K562 (cell line): ENCODE measurements around the gene PTPRM. TPM values are rescaled to one million over a fixed set of nuclear protein-coding genes. Genes with fewer than 3 reads are reported as not detected.
A peak's percentile ranks its signal among the peaks of the same experiment; 100 is the strongest.

Source experiments
- ATAC-seq: fragments of 200-7000 bp; cut with Tn5 transposase; 3 replicates; pipeline ENCODE4 v1.9.1; 2020; ENCODE audit warnings: moderate library complexity
- BruUV-seq: library from RNA; stranded (reverse); fragments of 400-500 nt; replicated peaks from 2 replicates; lab custom pipeline; 2021; lab: Mats Ljungman, UMichigan
- CTCF ChIA-PET: fragments of 300-600 bp; formaldehyde crosslinking; extraction: SDS; loops from one replicate; lab custom pipeline; 2021; ENCODE audit warnings: low intra/inter-chr PET ratio; lab: Yijun Ruan, JAX
- POLR2A ChIA-PET: fragments of 300-600, 350-650 bp; sonication (Branson Sonifier 250); formaldehyde crosslinking; extraction: SDS; loops from one replicate; lab custom pipeline; 2021; ENCODE audit warnings: antibody characterized with exemption, inconsistent platforms; lab: Yijun Ruan, JAX
- DNase-seq, 4 experiments: peaks; one replicate each; pipeline versions ENCODE4 v3.0.0 to v3.0.0-alpha.2; 2011 to 2018; ENCODE audit warnings: low spot score in 3 of 4, mixed read lengths in 3 of 4; ENCODE audit errors: extremely low read depth in 1 of 4
- FAIRE-seq: peaks from 2 replicates; lab custom pipeline; 2011; peaks lifted over from hg19 to GRCh38; lab: Jason Lieb, UNC
- H2AFZ ChIP-seq: 2 replicates; pipeline ENCODE4 v1.6.0; 2011; ENCODE audit warnings: low read depth, low read length, control low read depth, inconsistent platforms
- H3K27ac ChIP-seq: fragments of 200-600 bp; 3 replicates; pipeline ENCODE4 v1.8.0; 2011; ENCODE audit warnings: low read depth, mild to moderate bottlenecking, control low read depth, inconsistent platforms, low read length, moderate library complexity, mixed read lengths; ENCODE audit errors: extremely low read depth
- H3K27me3 ChIP-seq, 2 experiments: fragments of 300-600 bp in 1 of 2; 2 replicates in 1 of 2; 3 replicates in 1 of 2; pipeline versions ENCODE4 v1.6.0 to v1.8.0; 2011; ENCODE audit warnings: inconsistent platforms in 2 of 2, low read length in 2 of 2, mild to moderate bottlenecking in 1 of 2, mixed read lengths in 1 of 2, moderate library complexity in 1 of 2; ENCODE audit not compliant: control insufficient read depth in 2 of 2, insufficient read depth in 2 of 2
- H3K36me3 ChIP-seq: fragments of 300-600 bp; 3 replicates; pipeline ENCODE4 v1.8.0; 2011; ENCODE audit warnings: mild to moderate bottlenecking, low read length, inconsistent platforms; ENCODE audit not compliant: control insufficient read depth, insufficient read depth
- H3K4me1 ChIP-seq, 2 experiments: fragments of 200-600 bp in 1 of 2; replicated peaks in 1 of 2; 2 replicates in 1 of 2; 3 replicates in 1 of 2; pipeline versions ENCODE4 v1.5.1 to v1.8.0; 2011; ENCODE audit warnings: inconsistent platforms in 2 of 2, low read length in 2 of 2, mild to moderate bottlenecking in 1 of 2, mixed read lengths in 1 of 2, moderate library complexity in 1 of 2; ENCODE audit not compliant: control insufficient read depth in 2 of 2, insufficient read depth in 2 of 2
- H3K4me2 ChIP-seq: 2 replicates; pipeline ENCODE4 v1.6.1; 2011; ENCODE audit warnings: low read length, control low read depth, inconsistent platforms, mixed read lengths; ENCODE audit not compliant: insufficient read depth
- H3K4me3 ChIP-seq: fragments of 200-600 bp; sonication (generic), shearing (Covaris generic); 2 replicates; pipeline ENCODE4 v1.5.1; 2016; ENCODE audit warnings: control low read depth, inconsistent platforms
- H3K79me2 ChIP-seq: fragments of 200-600 bp; 3 replicates; pipeline ENCODE4 v1.8.0; 2011; ENCODE audit warnings: low read length, inconsistent platforms; ENCODE audit not compliant: control insufficient read depth, insufficient read depth
- H3K9ac ChIP-seq, 2 experiments: 2 replicates each; pipeline versions ENCODE4 v1.6.0 to v1.6.1; 2011; ENCODE audit warnings: low read depth in 2 of 2, low read length in 2 of 2, control low read depth in 1 of 2, inconsistent platforms in 1 of 2, mild to moderate bottlenecking in 1 of 2, mixed read lengths in 1 of 2; ENCODE audit not compliant: insufficient read depth in 1 of 2
- H3K9me1 ChIP-seq: one replicate; pipeline ENCODE4 v1.6.0; 2011; ENCODE audit warnings: inconsistent platforms, mild to moderate bottlenecking, low read length, moderate library complexity; ENCODE audit not compliant: control insufficient read depth, insufficient read depth
- H3K9me3 ChIP-seq: replicated peaks from 2 replicates; pipeline ENCODE4 v1.5.1; 2011; ENCODE audit warnings: low read depth, low read length, inconsistent platforms; ENCODE audit not compliant: control insufficient read depth, insufficient read depth
- H4K20me1 ChIP-seq: replicated peaks from 2 replicates; pipeline ENCODE4 v1.6.1; 2011; ENCODE audit warnings: low read length, inconsistent platforms, mixed read lengths; ENCODE audit not compliant: control insufficient read depth, insufficient read depth
- DDX20 ChIP-seq: fragments of 450-650 bp; IDR thresholded peaks from 2 replicates; pipeline ENCODE4 v1.6.1; 2016; ENCODE audit warnings: missing genetic modification characterization, low read depth, mild to moderate bottlenecking, missing compliant biosample characterization, moderate library complexity
- ERF ChIP-seq: fragments of 450-650 bp; formaldehyde crosslinking; IDR thresholded peaks from 2 replicates; pipeline ENCODE4 v1.4.0; 2020; ENCODE audit warnings: mild to moderate bottlenecking, mixed read lengths
- HEY1 ChIP-seq: fragments of 250-450 bp; sonication (Bioruptor Pico); IDR thresholded peaks from 2 replicates; pipeline ENCODE4 v1.5.0; 2020; ENCODE audit warnings: mild to moderate bottlenecking, moderate library complexity, borderline replicate concordance
- HMG20A ChIP-seq: fragments of 450-650 bp; formaldehyde crosslinking; conservative IDR thresholded peaks from 2 replicates; pipeline ENCODE4 v1.4.0; 2020; ENCODE audit warnings: mild to moderate bottlenecking, mixed read lengths
- MAFK ChIP-seq: IDR thresholded peaks from 2 replicates; pipeline ENCODE4 v1.6.1; 2011; ENCODE audit warnings: low read length, improper control_type of control experiment
- MCM5 ChIP-seq: fragments of 450-650 bp; IDR thresholded peaks from 2 replicates; pipeline ENCODE4 v1.6.1; 2016; ENCODE audit warnings: low read depth
- NFRKB ChIP-seq: fragments of 450-650 bp; IDR thresholded peaks from 2 replicates; pipeline ENCODE4 v1.6.1; 2016; ENCODE audit warnings: low read depth
- RAD21 ChIP-seq, 2 experiments: fragments of 250-450 bp in 1 of 2; fragments of 450-650 bp in 1 of 2; sonication (Bioruptor Pico) in 1 of 2; formaldehyde crosslinking in 1 of 2; IDR thresholded peaks in 1 of 2; conservative IDR thresholded peaks in 1 of 2; 2 replicates each; pipeline versions ENCODE4 v1.4.0 to v1.8.0; 2020 to 2022; ENCODE audit warnings: mild to moderate bottlenecking in 2 of 2, moderate library complexity in 1 of 2
- RBM34 ChIP-seq: fragments of 200-400 bp; formaldehyde crosslinking; IDR thresholded peaks from 2 replicates; pipeline ENCODE4 v1.6.1; 2018; ENCODE audit warnings: low read length, borderline replicate concordance; ENCODE audit not compliant: insufficient read depth
- SIN3B ChIP-seq: fragments of 450-650 bp; IDR thresholded peaks from 2 replicates; pipeline ENCODE4 v1.6.1; 2017; ENCODE audit warnings: low read depth, mild to moderate bottlenecking, moderate library complexity
- TAF1 ChIP-seq: IDR thresholded peaks from 2 replicates; pipeline ENCODE4 v1.6.1; 2011; ENCODE audit warnings: mild to moderate bottlenecking, low read length, moderate library complexity; ENCODE audit not compliant: insufficient read depth, control insufficient read depth, severe bottlenecking; ENCODE audit errors: extremely low read depth
- TAF15 ChIP-seq: fragments of 200-400 bp; formaldehyde crosslinking; IDR thresholded peaks from 2 replicates; pipeline ENCODE4 v1.6.1; 2017; ENCODE audit warnings: mild to moderate bottlenecking, low read depth, low read length, moderate library complexity
- ZNF184 ChIP-seq: sonication (generic); formaldehyde crosslinking; IDR thresholded peaks from 2 replicates; pipeline ENCODE4 v1.5.0; 2020; ENCODE audit warnings: missing genetic modification reagents
- ZNF282 ChIP-seq: sonication (generic); formaldehyde crosslinking; IDR thresholded peaks from 2 replicates; pipeline ENCODE4 v1.8.1; 2023; ENCODE audit warnings: missing genetic modification reagents
- ZNF75A ChIP-seq: fragments of 450-650 bp; formaldehyde crosslinking; IDR thresholded peaks from 2 replicates; pipeline ENCODE4 v1.4.0; 2020; ENCODE audit warnings: mild to moderate bottlenecking
- WGBS: fragments of 100-300 bp; shearing (Covaris generic); methylation state at CpG from one replicate; pipeline ENCODE4 v1.1.6; 2016; ENCODE audit warnings: low coverage, mixed read lengths; ENCODE audit not compliant: insufficient coverage; ENCODE audit errors: missing lambda C conversion rate; 5-methylcytosine and 5-hydroxymethylcytosine counted together
- in situ Hi-C: fragments of 300-500 bp; cut with MboI; formaldehyde crosslinking; loops from 4 replicates; pipeline ENCODE4 v1.15.0; 2018; ENCODE audit warnings: inconsistent platforms, mixed read lengths
- intact Hi-C: fragments of 100-400 bp; cut with micrococcal nuclease; formaldehyde crosslinking; loops from 2 replicates; pipeline ENCODE4 v1.14.2; 2022
- polyA plus RNA-seq, 8 experiments: library from polyadenylated mRNA; depleted of rRNA in 4 of 8; stranded (reverse) in 5 of 8; unstranded in 3 of 8; fragments of >200 nt; fragmentation: Nextera tagmentation in 2 of 8; fragmentation: Illumina TruSeq in 1 of 8; extraction: Ambion mirVana in 2 of 8; extraction: Trizol in 1 of 8; gene quantifications; 2 replicates each; pipeline versions ENCODE4 v1.2.1 to v1.2.3, GENCODE V29; 2011 to 2014; ENCODE audit warnings: inconsistent platforms in 1 of 8, missing spikeins in 1 of 8
- total RNA-seq, 7 experiments: library from RNA; depleted of rRNA in 6 of 7; stranded (reverse); fragments of >200 nt in 6 of 7; fragmentation: Illumina TruSeq in 2 of 7; extraction: Trizol in 2 of 7; gene quantifications; 2 replicates each; pipeline versions ENCODE4 v1.2.1 to v1.2.3, GENCODE V29; 2011 to 2021; ENCODE audit warnings: low replicate concordance in 1 of 7
- TF ChIP-seq, protein P1 (sequence below): fragments of 450-650 bp; IDR thresholded peaks from 2 replicates; pipeline ENCODE4 v1.6.1; 2016
- TF ChIP-seq, protein P2 (sequence below): fragments of 450-650 bp; formaldehyde crosslinking; IDR thresholded peaks from 2 replicates; pipeline ENCODE4 v1.4.0; 2022; ENCODE audit warnings: missing genetic modification characterization
- TF ChIP-seq, protein P3 (sequence below): sonication (generic); formaldehyde crosslinking; IDR thresholded peaks from 2 replicates; pipeline ENCODE4 v1.8.1; 2023; ENCODE audit warnings: mild to moderate bottlenecking, missing genetic modification reagents

The PTPRM gene
- total and polyA plus RNA-seq, 9 of the 15 experiments (the other 6 are each of a cell fraction or from before 2014, with no cell fraction given) = 0.03 to 0.16 (median 0.08) TPM; not detected in 3

DNA sequence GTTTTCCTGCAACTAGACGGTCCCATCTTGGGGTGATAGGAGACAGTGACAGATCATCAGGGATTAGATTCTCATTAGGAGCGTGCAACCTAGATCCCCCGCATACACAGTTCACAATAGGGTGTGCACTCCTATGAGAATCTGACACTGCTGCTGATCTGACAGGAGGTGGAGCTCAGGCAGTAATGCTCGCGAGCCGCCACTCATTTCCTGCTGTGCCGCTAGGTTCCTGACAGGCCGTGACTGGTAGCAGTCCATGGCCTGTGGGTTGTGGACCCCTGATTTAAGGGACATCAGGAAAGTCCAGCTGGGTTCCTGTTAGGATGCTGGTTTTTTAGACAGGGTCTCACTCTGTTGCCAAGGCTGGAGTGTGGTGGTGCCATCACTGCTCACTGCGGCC is 48.7 kb downstream of the PTPRM start (continued):
- no peak for TF ChIP-seq TAF1
- TF ChIP-seq, protein P1, sequence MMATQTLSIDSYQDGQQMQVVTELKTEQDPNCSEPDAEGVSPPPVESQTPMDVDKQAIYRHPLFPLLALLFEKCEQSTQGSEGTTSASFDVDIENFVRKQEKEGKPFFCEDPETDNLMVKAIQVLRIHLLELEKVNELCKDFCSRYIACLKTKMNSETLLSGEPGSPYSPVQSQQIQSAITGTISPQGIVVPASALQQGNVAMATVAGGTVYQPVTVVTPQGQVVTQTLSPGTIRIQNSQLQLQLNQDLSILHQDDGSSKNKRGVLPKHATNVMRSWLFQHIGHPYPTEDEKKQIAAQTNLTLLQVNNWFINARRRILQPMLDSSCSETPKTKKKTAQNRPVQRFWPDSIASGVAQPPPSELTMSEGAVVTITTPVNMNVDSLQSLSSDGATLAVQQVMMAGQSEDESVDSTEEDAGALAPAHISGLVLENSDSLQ = no peak
- TF ChIP-seq RAD21 (CRISPR knock-in tag; conservative IDR thresholded peaks at IDR 0.05 in 1 of 2, IDR thresholded peaks at IDR 0.05 in 1 of 2) = no peak
- TF ChIP-seq TAF15 = no peak
- TF ChIP-seq MAFK = no peak
- TF ChIP-seq HMG20A (CRISPR knock-in tag) = no peak

DNA sequence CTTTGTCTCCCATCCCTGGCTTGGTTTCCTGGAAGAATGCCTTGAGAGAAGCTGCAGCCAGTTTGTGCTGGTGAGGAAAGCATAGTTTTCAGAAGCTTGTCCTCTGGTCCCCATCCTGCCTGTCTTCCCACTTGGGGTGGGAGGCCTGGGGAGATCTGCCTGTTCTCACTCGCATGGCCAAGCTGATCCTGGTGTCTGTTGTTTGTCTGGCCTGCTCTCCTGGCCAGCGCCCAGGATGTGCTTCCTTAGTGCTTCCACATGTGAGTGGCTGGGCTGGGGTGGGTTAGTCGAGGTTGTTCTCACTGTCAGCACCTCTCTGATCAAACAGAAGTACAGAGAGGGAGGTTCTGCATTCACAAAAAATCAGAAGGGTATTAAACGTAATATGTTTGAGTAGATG is 49.5 kb downstream of the PTPRM start:
- Histone ChIP-seq H3K27ac (no peak overlapping the region), H3K4me1 (no peaks in the 10 kb centered on the region), H3K9ac (0 out of 4 replicates have a peak overlapping the region, but pooled peaks of 1 of the 2 experiments have one; percentile 51), H3K9me1 (no peaks in the 10 kb centered on the region), H4K20me1 (no peaks in the 10 kb centered on the region), H3K4me3 (no peak overlapping the region), H2AFZ (no peak overlapping the region), H3K4me2 (no peak overlapping the region), H3K9me3 (no peaks in the 10 kb centered on the region), H3K36me3 (no peaks in the 10 kb centered on the region), H3K79me2 (no peaks in the 10 kb centered on the region), H3K27me3 (peaks cover 0 to 10% of the 10 kb centered on the region in 2 experiments; a peak in 3 of 5 replicates)
- TF ChIP-seq, protein P2, sequence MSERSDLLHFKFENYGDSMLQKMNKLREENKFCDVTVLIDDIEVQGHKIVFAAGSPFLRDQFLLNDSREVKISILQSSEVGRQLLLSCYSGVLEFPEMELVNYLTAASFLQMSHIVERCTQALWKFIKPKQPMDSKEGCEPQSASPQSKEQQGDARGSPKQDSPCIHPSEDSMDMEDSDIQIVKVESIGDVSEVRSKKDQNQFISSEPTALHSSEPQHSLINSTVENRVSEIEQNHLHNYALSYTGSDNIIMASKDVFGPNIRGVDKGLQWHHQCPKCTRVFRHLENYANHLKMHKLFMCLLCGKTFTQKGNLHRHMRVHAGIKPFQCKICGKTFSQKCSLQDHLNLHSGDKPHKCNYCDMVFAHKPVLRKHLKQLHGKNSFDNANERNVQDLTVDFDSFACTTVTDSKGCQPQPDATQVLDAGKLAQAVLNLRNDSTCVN = no peak
- TF ChIP-seq SIN3B (no peak), TAF15 (no peak), DDX20 (tag) (no peak), HEY1 (CRISPR knock-in tag) (no peak), ERF (no peak), ZNF75A (CRISPR knock-in tag) (no peak), ZNF184 (no peak), NFRKB (no peak), MCM5 (no peak), RBM34 (no peak), ZNF282 (CRISPR knock-in tag) (no peak)
- TF ChIP-seq, protein P3, sequence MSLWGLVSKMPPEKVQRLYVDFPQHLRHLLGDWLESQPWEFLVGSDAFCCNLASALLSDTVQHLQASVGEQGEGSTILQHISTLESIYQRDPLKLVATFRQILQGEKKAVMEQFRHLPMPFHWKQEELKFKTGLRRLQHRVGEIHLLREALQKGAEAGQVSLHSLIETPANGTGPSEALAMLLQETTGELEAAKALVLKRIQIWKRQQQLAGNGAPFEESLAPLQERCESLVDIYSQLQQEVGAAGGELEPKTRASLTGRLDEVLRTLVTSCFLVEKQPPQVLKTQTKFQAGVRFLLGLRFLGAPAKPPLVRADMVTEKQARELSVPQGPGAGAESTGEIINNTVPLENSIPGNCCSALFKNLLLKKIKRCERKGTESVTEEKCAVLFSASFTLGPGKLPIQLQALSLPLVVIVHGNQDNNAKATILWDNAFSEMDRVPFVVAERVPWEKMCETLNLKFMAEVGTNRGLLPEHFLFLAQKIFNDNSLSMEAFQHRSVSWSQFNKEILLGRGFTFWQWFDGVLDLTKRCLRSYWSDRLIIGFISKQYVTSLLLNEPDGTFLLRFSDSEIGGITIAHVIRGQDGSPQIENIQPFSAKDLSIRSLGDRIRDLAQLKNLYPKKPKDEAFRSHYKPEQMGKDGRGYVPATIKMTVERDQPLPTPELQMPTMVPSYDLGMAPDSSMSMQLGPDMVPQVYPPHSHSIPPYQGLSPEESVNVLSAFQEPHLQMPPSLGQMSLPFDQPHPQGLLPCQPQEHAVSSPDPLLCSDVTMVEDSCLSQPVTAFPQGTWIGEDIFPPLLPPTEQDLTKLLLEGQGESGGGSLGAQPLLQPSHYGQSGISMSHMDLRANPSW (CRISPR knock-in tag) = no peak
- no TSS peak for BruUV-seq
- FAIRE-seq (no peak), ATAC-seq (no peak), DNase-seq (no peak)
- ChIA-PET POLR2A (interaction anchor here (0.7 to 1.7 kb wide), 3 partner anchors 10 to 557 kb away, joined by 3 to 7 read pairs (median 3); no protein-coding TSS in a partner anchor), CTCF (no interaction called here)
- intact Hi-C loops (no loop called here), in situ Hi-C loops (no loop called here)
- WGBS = 0% methylated on average over 4 of the region's 4 CpGs
